GM20000 (cell line): Measurements from ENCODE around the gene RDH12.
"Not testable (repeated sequence)": the region's sequence is repeated elsewhere in the genome, so short reads cannot be mapped to it uniquely, and the experiment has no call there.

Experiments used
- DNase-seq: peaks from one replicate; pipeline ENCODE4 v3.0.0; 2012; ENCODE audit warnings: low spot score
- CTCF ChIP-seq: IDR thresholded peaks from 2 replicates; pipeline ENCODE4 v1.5.1; 2012; ENCODE audit warnings: mild to moderate bottlenecking, control low read depth; ENCODE audit errors: extremely low read depth, missing control alignments

Gene RDH12

GRCh38 chr14:67701492-67701891 is at the start of gene RDH12:
Gene RDH12 (plus strand): TSS chr14:67701886. CDS start chr14:67722643, 20,757 bp downstream.
- not testable (repeated sequence) for DNase-seq

- no peak for DNase-seq
- TF ChIP-seq CTCF = no peak
These were observed 49.5 kb upstream of the RDH12 start for GRCh38 chr14:67652189-67652588.

- TF ChIP-seq CTCF = no peak
- no peak for DNase-seq
These were observed 47.9 kb upstream of the RDH12 start for GRCh38 chr14:67653651-67654280.

GRCh38 chr14:67663633-67664032 is 38.1 kb upstream of the RDH12 start:
- DNase-seq = no peak
- no peak for TF ChIP-seq CTCF

GRCh38 chr14:67665868-67666267 is 35.8 kb upstream of the RDH12 start:
- no peak for DNase-seq
- TF ChIP-seq CTCF = no peak

GRCh38 chr14:67666750-67667449 is 34.8 kb upstream of the RDH12 start:
- DNase-seq = peak; percentile 70
- TF ChIP-seq CTCF = peak; percentile 63

GRCh38 chr14:67668559-67668958 is 33.1 kb upstream of the RDH12 start:
- TF ChIP-seq CTCF = no peak
- DNase-seq = no peak

- DNase-seq = no peak
- TF ChIP-seq CTCF = no peak
These were observed 28.2 kb upstream of the RDH12 start for GRCh38 chr14:67673451-67673850.
